NCI-H446 (cell line): ENCODE measurements around the gene UBA3.

ENCODE experiments used
- DNase-seq, 2 experiments: peaks; one replicate each; lab custom pipeline; 2025; lab: John Stamatoyannopoulos, UW

UBA3 gene

GRCh38 chr3:69065318-69065964 is 14.7 kb downstream of the UBA3 start:
- no peak for DNase-seq

GRCh38 chr3:69063636-69064035 is 16.5 kb downstream of the UBA3 start:
- DNase-seq: no peak

- no peak for DNase-seq
Measured at GRCh38 chr3:69059688-69060087, 20.5 kb downstream of the UBA3 start.

- DNase-seq: no peak
Measured at GRCh38 chr3:69058947-69059224, 21.3 kb downstream of the UBA3 start.

- DNase-seq: no peak
Measured at GRCh38 chr3:69058180-69058946, 21.8 kb downstream of the UBA3 start.

- DNase-seq: no peak
Measured at GRCh38 chr3:69052472-69052898, 27.7 kb downstream of the UBA3 start.

GRCh38 chr3:69051756-69052471 is 28.3 kb downstream of the UBA3 start, which contains the start of gene TMF1:
TMF1 (minus strand) TSS chr3:69052333; CDS start chr3:69052086, 247 bp downstream.
- DNase-seq: no peak

- DNase-seq: no peak
Measured at GRCh38 chr3:69048990-69049389, 31.2 kb downstream of the UBA3 start.

GRCh38 chr3:69044608-69045007 is 35.6 kb downstream of the UBA3 start:
- no peak for DNase-seq

- DNase-seq: no peak
Measured at GRCh38 chr3:69033470-69033869, 46.7 kb downstream of the UBA3 start.

- DNase-seq: no peak
Measured at GRCh38 chr3:69032737-69033136, 47.4 kb downstream of the UBA3 start.

- no peak for DNase-seq
Measured at GRCh38 chr3:69032142-69032541, 48.0 kb downstream of the UBA3 start.

GRCh38 chr3:69031635-69032034 is 48.5 kb downstream of the UBA3 start:
- no peak for DNase-seq

GRCh38 chr3:69020857-69021256 is 59.3 kb downstream of the UBA3 start:
- DNase-seq: no peak

GRCh38 chr3:69020424-69020823 is 59.7 kb downstream of the UBA3 start:
- DNase-seq: no peak

GRCh38 chr3:69016901-69017300 is 63.3 kb downstream of the UBA3 start:
- DNase-seq: no peak

GRCh38 chr3:69016102-69016501 is 64.1 kb downstream of the UBA3 start:
- no peak for DNase-seq

- DNase-seq: no peak
Measured at GRCh38 chr3:69014022-69014580, 66.1 kb downstream of the UBA3 start.

- DNase-seq: peak; percentile 18 to 84
Measured at GRCh38 chr3:69013253-69014021, 66.7 kb downstream of the UBA3 start, which contains the start of gene EOGT. EOGT (minus strand) TSS chr3:69013684; CDS start chr3:69009846, 3,838 bp downstream.

GRCh38 chr3:69012800-69013252 is 67.3 kb downstream of the UBA3 start:
- no peak for DNase-seq

- no peak for DNase-seq
Measured at GRCh38 chr3:69012100-69012799, 67.9 kb downstream of the UBA3 start.
